Testis (tissue), 2 donors: ENCODE data around the gene KLF7.

Experiments used
- CTCF ChIP-seq, 3 experiments: fragments of 450-650 bp in 2 of 3; fragments of 200-600 bp in 1 of 3; sonication (generic) in 1 of 3; IDR thresholded peaks; one replicate each; pipeline ENCODE4 v1.5.1; 2016 to 2019; ENCODE audit warnings: antibody characterized with exemption in 3 of 3, mild to moderate bottlenecking in 2 of 3, moderate library complexity in 1 of 3
- POLR2A ChIP-seq: fragments of 450-650 bp; IDR thresholded peaks from one replicate; pipeline ENCODE4 v1.6.1; 2017; ENCODE audit warnings: antibody characterized with exemption, mild to moderate bottlenecking, moderate library complexity

GRCh38 chr2:207144173-207144785 is 21.5 kb downstream of the KLF7 start:
- TF ChIP-seq CTCF (IDR thresholded peaks at IDR 0.05) (no peak), POLR2A (no peak)
